SK-N-SH treated with all-trans-retinoic acid at 6 μM for 48 hours (cell line): ENCODE results near the gene AMZ1.
A peak's percentile ranks its signal among the peaks of the same experiment; 100 is the strongest.

Experiments
- ATAC-seq: fragments of 200-7000 bp; cut with Tn5 transposase; 3 replicates; pipeline ENCODE4 v1.9.1; 2020; ENCODE audit warnings: mild to moderate bottlenecking, moderate library complexity
- ARNTL ChIP-seq: fragments of 450-650 bp; formaldehyde crosslinking; IDR thresholded peaks from 2 replicates; pipeline ENCODE4 v1.5.0; 2020; ENCODE audit warnings: low read depth, mild to moderate bottlenecking, moderate library complexity, borderline replicate concordance
- ESRRG ChIP-seq: fragments of 250-450 bp; sonication (Bioruptor Pico); IDR thresholded peaks from 2 replicates; pipeline ENCODE4 v1.6.1; 2021; ENCODE audit warnings: mild to moderate bottlenecking
- GLIS3 ChIP-seq: fragments of 250-450 bp; sonication (Bioruptor Pico); IDR thresholded peaks from 2 replicates; pipeline ENCODE4 v1.5.0; 2020; ENCODE audit warnings: mild to moderate bottlenecking, moderate library complexity
- ISL1 ChIP-seq: fragments of 250-450 bp; sonication (Bioruptor Pico); IDR thresholded peaks from 2 replicates; pipeline ENCODE4 v2.1.2; 2022; ENCODE audit warnings: mild to moderate bottlenecking, moderate library complexity
- OSR1 ChIP-seq: fragments of 250-450 bp; sonication (Bioruptor Pico); IDR thresholded peaks from 2 replicates; pipeline ENCODE4 v1.8.0; 2022; ENCODE audit warnings: moderate library complexity, mild to moderate bottlenecking, inconsistent platforms
- PPARA ChIP-seq: fragments of 250-450 bp; sonication (Bioruptor Pico); IDR thresholded peaks from 2 replicates; pipeline ENCODE4 v1.5.0; 2020; ENCODE audit warnings: mild to moderate bottlenecking, borderline replicate concordance
- RARB ChIP-seq: fragments of 250-450 bp; sonication (Bioruptor Pico); IDR thresholded peaks from 2 replicates; pipeline ENCODE4 v1.8.0; 2021; ENCODE audit warnings: mild to moderate bottlenecking, moderate library complexity
- SNAI2 ChIP-seq: fragments of 250-450 bp; sonication (Bioruptor Pico); IDR thresholded peaks from 2 replicates; pipeline ENCODE4 v1.5.0; 2020; ENCODE audit warnings: mild to moderate bottlenecking, moderate library complexity
- TCF4 ChIP-seq: fragments of 250-450 bp; sonication (Bioruptor Pico); IDR thresholded peaks from 2 replicates; pipeline ENCODE4 v1.8.0; 2021; ENCODE audit warnings: mild to moderate bottlenecking, moderate library complexity, borderline replicate concordance
- TOX ChIP-seq: fragments of 250-450 bp; sonication (Bioruptor Pico); IDR thresholded peaks from 2 replicates; pipeline ENCODE4 v1.8.0; 2021; ENCODE audit warnings: mild to moderate bottlenecking, moderate library complexity, borderline replicate concordance
- ZC3H10 ChIP-seq: fragments of 250-450 bp; sonication (Bioruptor Pico); IDR thresholded peaks from 2 replicates; pipeline ENCODE4 v1.5.1; 2021; ENCODE audit warnings: mild to moderate bottlenecking, moderate library complexity
- ZFP3 ChIP-seq: fragments of 250-450 bp; sonication (Bioruptor Pico); IDR thresholded peaks from 2 replicates; pipeline ENCODE4 v1.5.0; 2020; ENCODE audit warnings: mild to moderate bottlenecking, moderate library complexity
- ZFP30 ChIP-seq: fragments of 450-650 bp; formaldehyde crosslinking; IDR thresholded peaks from 2 replicates; pipeline ENCODE4 v1.5.0; 2022; ENCODE audit warnings: mild to moderate bottlenecking, moderate library complexity
- ZNF70 ChIP-seq: fragments of 450-650 bp; formaldehyde crosslinking; IDR thresholded peaks from 2 replicates; pipeline ENCODE4 v1.5.0; 2020; ENCODE audit warnings: mild to moderate bottlenecking, moderate library complexity
- TF ChIP-seq, protein P1 (sequence below): fragments of 250-450 bp; sonication (Bioruptor Pico); IDR thresholded peaks from 2 replicates; pipeline ENCODE4 v1.8.0; 2021; ENCODE audit warnings: low read depth, mild to moderate bottlenecking, moderate library complexity, borderline replicate concordance
- TF ChIP-seq, protein P2 (sequence below): fragments of 250-450 bp; sonication (Bioruptor Pico); IDR thresholded peaks from 2 replicates; pipeline ENCODE4 v1.5.0; 2020; ENCODE audit warnings: mild to moderate bottlenecking, moderate library complexity
- TF ChIP-seq, protein P3 (sequence below): fragments of 250-450 bp; sonication (Bioruptor Pico); IDR thresholded peaks from 2 replicates; pipeline ENCODE4 v1.8.0; 2020; ENCODE audit warnings: mild to moderate bottlenecking, moderate library complexity, borderline replicate concordance
- TF ChIP-seq, protein P4 (sequence below): fragments of 250-450 bp; sonication (Bioruptor Pico); IDR thresholded peaks from 2 replicates; pipeline ENCODE4 v1.5.1; 2021; ENCODE audit warnings: mild to moderate bottlenecking, moderate library complexity

Gene AMZ1

DNA sequence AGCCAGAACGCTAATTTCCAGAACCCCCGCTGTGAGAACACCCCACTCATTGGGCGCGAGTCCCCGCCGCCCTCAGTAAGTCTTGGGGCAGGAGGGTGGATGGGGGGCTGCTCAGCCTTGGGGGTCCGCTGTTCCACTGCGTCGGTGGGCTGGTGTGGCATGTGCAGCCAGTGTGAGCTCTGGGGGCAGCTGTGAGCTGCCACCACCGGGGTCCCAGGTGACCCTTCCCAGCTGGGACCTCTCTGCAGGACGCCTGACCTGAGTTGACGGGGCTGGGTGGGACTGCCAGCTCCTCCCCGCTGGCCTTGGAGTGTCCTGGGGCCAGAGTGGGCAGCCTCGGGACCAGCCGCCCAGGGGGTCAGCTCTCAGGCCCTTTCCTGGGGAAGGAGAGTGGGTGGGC, 29.1 kb upstream of the AMZ1 start:
- TF ChIP-seq ZFP30 (CRISPR knock-in tag) (no peak), ISL1 (no peak), PPARA (CRISPR knock-in tag) (no peak), ZNF70 (CRISPR knock-in tag) (no peak), OSR1 (CRISPR knock-in tag) (no peak), ARNTL (no peak), TOX (CRISPR knock-in tag) (no peak), ZFP3 (no peak), TCF4 (CRISPR knock-in tag) (no peak), RARB (no peak), ZC3H10 (no peak), GLIS3 (CRISPR knock-in tag) (no peak), SNAI2 (CRISPR knock-in tag) (no peak)
- TF ChIP-seq, protein P1, sequence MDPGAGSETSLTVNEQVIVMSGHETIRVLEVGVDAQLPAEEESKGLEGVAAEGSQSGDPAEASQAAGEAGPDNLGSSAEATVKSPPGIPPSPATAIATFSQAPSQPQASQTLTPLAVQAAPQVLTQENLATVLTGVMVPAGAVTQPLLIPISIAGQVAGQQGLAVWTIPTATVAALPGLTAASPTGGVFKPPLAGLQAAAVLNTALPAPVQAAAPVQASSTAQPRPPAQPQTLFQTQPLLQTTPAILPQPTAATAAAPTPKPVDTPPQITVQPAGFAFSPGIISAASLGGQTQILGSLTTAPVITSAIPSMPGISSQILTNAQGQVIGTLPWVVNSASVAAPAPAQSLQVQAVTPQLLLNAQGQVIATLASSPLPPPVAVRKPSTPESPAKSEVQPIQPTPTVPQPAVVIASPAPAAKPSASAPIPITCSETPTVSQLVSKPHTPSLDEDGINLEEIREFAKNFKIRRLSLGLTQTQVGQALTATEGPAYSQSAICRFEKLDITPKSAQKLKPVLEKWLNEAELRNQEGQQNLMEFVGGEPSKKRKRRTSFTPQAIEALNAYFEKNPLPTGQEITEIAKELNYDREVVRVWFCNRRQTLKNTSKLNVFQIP (CRISPR knock-in tag), result no peak
- TF ChIP-seq, protein P2, sequence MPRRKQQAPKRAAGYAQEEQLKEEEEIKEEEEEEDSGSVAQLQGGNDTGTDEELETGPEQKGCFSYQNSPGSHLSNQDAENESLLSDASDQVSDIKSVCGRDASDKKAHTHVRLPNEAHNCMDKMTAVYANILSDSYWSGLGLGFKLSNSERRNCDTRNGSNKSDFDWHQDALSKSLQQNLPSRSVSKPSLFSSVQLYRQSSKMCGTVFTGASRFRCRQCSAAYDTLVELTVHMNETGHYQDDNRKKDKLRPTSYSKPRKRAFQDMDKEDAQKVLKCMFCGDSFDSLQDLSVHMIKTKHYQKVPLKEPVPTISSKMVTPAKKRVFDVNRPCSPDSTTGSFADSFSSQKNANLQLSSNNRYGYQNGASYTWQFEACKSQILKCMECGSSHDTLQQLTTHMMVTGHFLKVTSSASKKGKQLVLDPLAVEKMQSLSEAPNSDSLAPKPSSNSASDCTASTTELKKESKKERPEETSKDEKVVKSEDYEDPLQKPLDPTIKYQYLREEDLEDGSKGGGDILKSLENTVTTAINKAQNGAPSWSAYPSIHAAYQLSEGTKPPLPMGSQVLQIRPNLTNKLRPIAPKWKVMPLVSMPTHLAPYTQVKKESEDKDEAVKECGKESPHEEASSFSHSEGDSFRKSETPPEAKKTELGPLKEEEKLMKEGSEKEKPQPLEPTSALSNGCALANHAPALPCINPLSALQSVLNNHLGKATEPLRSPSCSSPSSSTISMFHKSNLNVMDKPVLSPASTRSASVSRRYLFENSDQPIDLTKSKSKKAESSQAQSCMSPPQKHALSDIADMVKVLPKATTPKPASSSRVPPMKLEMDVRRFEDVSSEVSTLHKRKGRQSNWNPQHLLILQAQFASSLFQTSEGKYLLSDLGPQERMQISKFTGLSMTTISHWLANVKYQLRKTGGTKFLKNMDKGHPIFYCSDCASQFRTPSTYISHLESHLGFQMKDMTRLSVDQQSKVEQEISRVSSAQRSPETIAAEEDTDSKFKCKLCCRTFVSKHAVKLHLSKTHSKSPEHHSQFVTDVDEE (CRISPR knock-in tag), result no peak
- ATAC-seq, result no peak

DNA sequence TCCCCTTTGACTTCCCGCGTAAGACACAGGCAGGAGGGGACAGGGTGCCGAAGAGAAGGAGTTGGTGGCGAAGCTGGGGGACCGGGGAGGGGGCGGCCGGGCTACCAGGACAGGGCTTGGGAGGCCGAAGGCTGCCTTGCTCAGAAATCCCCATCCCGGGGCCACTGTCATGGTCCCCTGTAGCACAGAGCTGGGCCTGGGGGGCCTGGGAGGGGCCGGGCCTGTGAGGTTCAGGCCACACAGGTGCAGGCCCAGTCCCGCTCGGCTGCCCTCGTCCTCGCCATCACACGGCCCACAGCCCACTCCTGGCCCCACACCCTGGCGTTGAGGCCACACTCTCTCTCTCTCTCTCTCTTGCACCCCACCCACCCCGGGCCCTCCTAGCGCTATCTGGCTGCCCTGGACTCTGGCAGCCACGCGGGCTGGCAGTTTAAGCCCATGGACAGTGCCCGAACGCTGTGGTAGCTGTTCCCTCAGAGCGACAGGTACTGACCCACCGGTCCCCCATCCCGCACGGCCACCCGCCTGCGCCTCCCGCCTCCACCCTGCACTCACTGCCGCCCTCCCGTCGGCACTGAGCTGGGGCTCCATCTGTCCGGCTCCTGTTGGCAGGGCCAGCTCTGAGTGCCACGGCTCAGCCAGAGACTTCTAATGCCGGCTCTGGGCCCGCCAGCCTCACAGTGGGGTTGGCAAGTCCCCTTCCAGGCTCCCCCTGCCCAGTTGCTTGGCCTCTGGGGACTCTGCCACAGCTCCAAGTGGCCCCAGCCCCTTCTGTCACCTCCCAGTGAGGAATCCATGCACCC, 28.2 kb upstream of the AMZ1 start:
- ATAC-seq, result no peak
- no peak for TF ChIP-seq PPARA (CRISPR knock-in tag)
- TF ChIP-seq ZC3H10, result no peak
- no peak for TF ChIP-seq ZFP30 (CRISPR knock-in tag)
- TF ChIP-seq, protein P1 (CRISPR knock-in tag), result no peak
- TF ChIP-seq, protein P3, sequence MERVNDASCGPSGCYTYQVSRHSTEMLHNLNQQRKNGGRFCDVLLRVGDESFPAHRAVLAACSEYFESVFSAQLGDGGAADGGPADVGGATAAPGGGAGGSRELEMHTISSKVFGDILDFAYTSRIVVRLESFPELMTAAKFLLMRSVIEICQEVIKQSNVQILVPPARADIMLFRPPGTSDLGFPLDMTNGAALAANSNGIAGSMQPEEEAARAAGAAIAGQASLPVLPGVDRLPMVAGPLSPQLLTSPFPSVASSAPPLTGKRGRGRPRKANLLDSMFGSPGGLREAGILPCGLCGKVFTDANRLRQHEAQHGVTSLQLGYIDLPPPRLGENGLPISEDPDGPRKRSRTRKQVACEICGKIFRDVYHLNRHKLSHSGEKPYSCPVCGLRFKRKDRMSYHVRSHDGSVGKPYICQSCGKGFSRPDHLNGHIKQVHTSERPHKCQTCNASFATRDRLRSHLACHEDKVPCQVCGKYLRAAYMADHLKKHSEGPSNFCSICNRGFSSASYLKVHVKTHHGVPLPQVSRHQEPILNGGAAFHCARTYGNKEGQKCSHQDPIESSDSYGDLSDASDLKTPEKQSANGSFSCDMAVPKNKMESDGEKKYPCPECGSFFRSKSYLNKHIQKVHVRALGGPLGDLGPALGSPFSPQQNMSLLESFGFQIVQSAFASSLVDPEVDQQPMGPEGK (CRISPR knock-in tag), result no peak
- no peak for TF ChIP-seq GLIS3 (CRISPR knock-in tag)
- no peak for TF ChIP-seq ZFP3
- TF ChIP-seq OSR1 (CRISPR knock-in tag), result no peak
- TF ChIP-seq, protein P4, sequence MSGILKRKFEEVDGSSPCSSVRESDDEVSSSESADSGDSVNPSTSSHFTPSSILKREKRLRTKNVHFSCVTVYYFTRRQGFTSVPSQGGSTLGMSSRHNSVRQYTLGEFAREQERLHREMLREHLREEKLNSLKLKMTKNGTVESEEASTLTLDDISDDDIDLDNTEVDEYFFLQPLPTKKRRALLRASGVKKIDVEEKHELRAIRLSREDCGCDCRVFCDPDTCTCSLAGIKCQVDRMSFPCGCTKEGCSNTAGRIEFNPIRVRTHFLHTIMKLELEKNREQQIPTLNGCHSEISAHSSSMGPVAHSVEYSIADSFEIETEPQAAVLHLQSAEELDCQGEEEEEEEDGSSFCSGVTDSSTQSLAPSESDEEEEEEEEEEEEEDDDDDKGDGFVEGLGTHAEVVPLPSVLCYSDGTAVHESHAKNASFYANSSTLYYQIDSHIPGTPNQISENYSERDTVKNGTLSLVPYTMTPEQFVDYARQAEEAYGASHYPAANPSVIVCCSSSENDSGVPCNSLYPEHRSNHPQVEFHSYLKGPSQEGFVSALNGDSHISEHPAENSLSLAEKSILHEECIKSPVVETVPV, result no peak
- TF ChIP-seq SNAI2 (CRISPR knock-in tag), result no peak
- TF ChIP-seq ESRRG (CRISPR knock-in tag), result no peak
- TF ChIP-seq ZNF70 (CRISPR knock-in tag), result no peak
- TF ChIP-seq, all 23 proteins: peak for 0

DNA sequence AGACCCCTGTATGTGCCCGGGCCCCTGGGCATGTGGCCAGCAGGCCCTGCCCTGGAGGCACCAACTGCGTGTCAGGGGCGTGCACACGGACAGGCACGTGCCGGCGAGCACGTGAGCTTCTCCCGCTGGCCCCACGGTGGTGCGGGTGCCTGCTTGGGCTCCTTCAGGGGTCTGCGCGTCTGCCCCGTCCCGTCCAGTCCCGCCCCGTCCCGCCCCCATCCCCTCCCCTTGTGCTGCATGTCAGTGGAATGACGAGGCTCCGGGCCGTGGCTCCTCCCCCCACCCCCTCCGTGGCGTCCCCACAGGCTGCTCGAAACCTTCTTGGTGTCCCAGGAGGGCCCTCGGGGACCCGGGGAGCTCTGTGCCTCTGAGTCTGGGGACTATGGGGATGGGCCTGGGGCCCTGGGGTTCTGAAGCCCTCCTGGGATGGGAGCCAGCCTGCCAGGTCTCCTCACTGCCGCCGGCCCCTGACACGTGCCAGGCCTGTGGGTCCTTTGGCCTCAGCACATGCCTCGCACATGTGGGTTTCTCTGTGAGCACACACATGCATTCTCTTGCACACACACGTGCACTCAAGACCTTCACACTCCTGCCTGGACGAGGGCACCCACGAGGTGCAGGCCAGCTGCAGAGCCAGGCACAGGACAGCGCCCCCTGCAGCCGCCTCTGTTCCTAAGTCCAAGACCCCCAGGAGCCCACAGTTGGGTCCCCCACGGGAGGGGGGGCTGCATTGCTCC, 27.5 kb upstream of the AMZ1 start:
- ATAC-seq, result peak; percentile 3; the same call in 2 of the 3 replicates
- TF ChIP-seq, protein P3 (CRISPR knock-in tag), result no peak
- TF ChIP-seq ZFP3, result peak; percentile 62; the same call in 1 of the 2 replicates
